Mesenchymal stem cell (in vitro differentiated cells and primary cell): ENCODE measurements around the gene SEC14L2.
A peak's percentile ranks its signal among the peaks of the same experiment; 100 is the strongest.
"Not testable (repeated sequence)": the region's sequence is repeated elsewhere in the genome, so short reads cannot be mapped to it uniquely, and the experiment has no call there.

Experiments used
- DNase-seq: peaks from one replicate; pipeline ENCODE4 v3.0.0-alpha.2; 2013
- H2AFZ ChIP-seq: one replicate; pipeline ENCODE4 v1.6.1; 2013; ENCODE audit warnings: low read depth, mild to moderate bottlenecking, control low read depth, inconsistent platforms, low read length, moderate library complexity
- H2AK5ac ChIP-seq: 2 replicates; pipeline ENCODE4 v1.6.1; 2013; ENCODE audit warnings: low read length, moderate library complexity, mild to moderate bottlenecking, inconsistent platforms; ENCODE audit not compliant: severe bottlenecking
- H2BK120ac ChIP-seq: one replicate; pipeline ENCODE4 v1.6.1; 2013; ENCODE audit warnings: low read depth, mild to moderate bottlenecking, inconsistent platforms, low read length, moderate library complexity
- H2BK12ac ChIP-seq, 2 experiments: one replicate each; pipeline ENCODE4 v1.6.1; 2013; ENCODE audit warnings: inconsistent platforms in 2 of 2, low read length in 2 of 2, mild to moderate bottlenecking in 2 of 2, moderate library complexity in 2 of 2, control low read depth in 1 of 2
- H2BK15ac ChIP-seq: one replicate; pipeline ENCODE4 v1.6.1; 2013; ENCODE audit warnings: mild to moderate bottlenecking, low read depth, inconsistent platforms; ENCODE audit not compliant: poor library complexity, severe bottlenecking
- H2BK5ac ChIP-seq: 2 replicates; pipeline ENCODE4 v1.6.1; 2013; ENCODE audit warnings: low read depth, mild to moderate bottlenecking, low read length, control low read depth, inconsistent platforms; ENCODE audit not compliant: poor library complexity, severe bottlenecking
- H3K14ac ChIP-seq, 2 experiments: one replicate each; pipeline ENCODE4 v1.6.1; 2013; ENCODE audit warnings: inconsistent platforms in 2 of 2, low read length in 2 of 2, control low read depth in 1 of 2, mild to moderate bottlenecking in 1 of 2, moderate library complexity in 1 of 2
- H3K18ac ChIP-seq, 2 experiments: one replicate each; pipeline ENCODE4 v1.6.1; 2013; ENCODE audit warnings: inconsistent platforms in 2 of 2, low read length in 2 of 2, control low read depth in 1 of 2, low read depth in 1 of 2, mild to moderate bottlenecking in 1 of 2
- H3K23ac ChIP-seq, 2 experiments: one replicate each; pipeline ENCODE4 v1.6.1; 2013; ENCODE audit warnings: inconsistent platforms in 2 of 2, low read length in 2 of 2, mild to moderate bottlenecking in 2 of 2, moderate library complexity in 2 of 2, control low read depth in 1 of 2
- H3K27ac ChIP-seq: 2 replicates; pipeline ENCODE4 v1.5.1; 2013; ENCODE audit warnings: mild to moderate bottlenecking, moderate library complexity, low read length, control low read depth, inconsistent platforms; ENCODE audit not compliant: poor library complexity, severe bottlenecking
- H3K27me3 ChIP-seq, 2 experiments: 2 replicates each; pipeline versions ENCODE4 v1.6.1 to v1.7.0; 2013; ENCODE audit warnings: low read length in 2 of 2, mild to moderate bottlenecking in 2 of 2, moderate library complexity in 2 of 2, control low read depth in 1 of 2, inconsistent platforms in 1 of 2; ENCODE audit not compliant: control insufficient read depth in 1 of 2, insufficient read depth in 1 of 2
- H3K36me3 ChIP-seq, 2 experiments: 2 replicates each; pipeline versions ENCODE4 v1.6.1 to v1.7.0; 2013; ENCODE audit warnings: low read length in 2 of 2, control low read depth in 1 of 2, inconsistent platforms in 1 of 2, low read depth in 1 of 2, mild to moderate bottlenecking in 1 of 2; ENCODE audit not compliant: insufficient read depth in 2 of 2, control insufficient read depth in 1 of 2
- H3K4ac ChIP-seq, 2 experiments: one replicate each; pipeline ENCODE4 v1.6.1; 2013; ENCODE audit warnings: inconsistent platforms in 2 of 2, low read length in 2 of 2, mild to moderate bottlenecking in 2 of 2, moderate library complexity in 2 of 2, control low read depth in 1 of 2, low read depth in 1 of 2
- H3K4me1 ChIP-seq: 2 replicates; pipeline ENCODE4 v1.6.1; 2013; ENCODE audit warnings: low read depth, low read length, control low read depth; ENCODE audit not compliant: control insufficient read depth, insufficient read depth
- H3K4me2 ChIP-seq: 2 replicates; pipeline ENCODE4 v1.6.1; 2013; ENCODE audit warnings: low read length, mild to moderate bottlenecking, inconsistent platforms; ENCODE audit not compliant: poor library complexity, severe bottlenecking
- H3K4me3 ChIP-seq, 2 experiments: 2 replicates each; pipeline versions ENCODE4 v1.5.1 to v1.7.0; 2013; ENCODE audit warnings: low read length in 2 of 2, mild to moderate bottlenecking in 2 of 2, control low read depth in 1 of 2, low read depth in 1 of 2; ENCODE audit not compliant: insufficient read depth in 1 of 2
- H3K79me1 ChIP-seq: replicated peaks from 2 replicates; pipeline ENCODE4 v1.6.1; 2013; ENCODE audit warnings: mild to moderate bottlenecking, control low read depth, low read length, inconsistent platforms; ENCODE audit not compliant: poor library complexity, severe bottlenecking
- H3K9ac ChIP-seq: 2 replicates; pipeline ENCODE4 v1.7.0; 2013; ENCODE audit warnings: mild to moderate bottlenecking, low read length, moderate library complexity
- H3K9me3 ChIP-seq: 2 replicates; pipeline ENCODE4 v1.7.0; 2013; ENCODE audit warnings: mild to moderate bottlenecking, low read length; ENCODE audit not compliant: control insufficient read depth
- H4K8ac ChIP-seq: one replicate; pipeline ENCODE4 v1.6.1; 2013; ENCODE audit warnings: inconsistent platforms, mild to moderate bottlenecking, low read length, moderate library complexity
- H4K91ac ChIP-seq: one replicate; pipeline ENCODE4 v1.6.1; 2013; ENCODE audit warnings: mild to moderate bottlenecking, low read length, inconsistent platforms
- WGBS: methylation state at CpG from one replicate; pipeline ENCODE4 v1.1.7; 2013; ENCODE audit warnings: mixed read lengths; 5-methylcytosine and 5-hydroxymethylcytosine counted together

SEC14L2 gene

GRCh38 chr22:30457981-30458380 lies 61.2 kb downstream of the SEC14L2 start:
- H2BK15ac ChIP-seq = no peak overlapping the region
- H3K36me3 ChIP-seq = no peaks in the 10 kb centered on the region
- peaks cover 7 to 8% of the 10 kb centered on the region in 2 experiments for H3K27me3 ChIP-seq
- no peak overlapping the region for H2BK5ac ChIP-seq
- no peak overlapping the region for H3K4ac ChIP-seq
- no peak overlapping the region for H3K23ac ChIP-seq
- H3K79me1 ChIP-seq = no peaks in the 10 kb centered on the region
- no peak overlapping the region for H2BK120ac ChIP-seq
- no peak for DNase-seq
- peaks cover 2% of the 10 kb centered on the region for H3K4me1 ChIP-seq
- no peak overlapping the region for H4K8ac ChIP-seq
- H2AK5ac ChIP-seq = no peak overlapping the region
- H3K4me3 ChIP-seq = no peak overlapping the region
- H3K4me2 ChIP-seq = no peak overlapping the region
- no peak overlapping the region for H3K14ac ChIP-seq
- H3K9ac ChIP-seq = peak overlapping the region; percentile 58
- H3K18ac ChIP-seq = no peak overlapping the region
- H2AFZ ChIP-seq = no peak overlapping the region
- H2BK12ac ChIP-seq = no peak overlapping the region
- H4K91ac ChIP-seq = no peak overlapping the region
- H3K27ac ChIP-seq = no peak overlapping the region
- 59% methylated on average over 8 of the region's 8 CpGs for WGBS
- H3K9me3 ChIP-seq = no peaks in the 10 kb centered on the region

DNA sequence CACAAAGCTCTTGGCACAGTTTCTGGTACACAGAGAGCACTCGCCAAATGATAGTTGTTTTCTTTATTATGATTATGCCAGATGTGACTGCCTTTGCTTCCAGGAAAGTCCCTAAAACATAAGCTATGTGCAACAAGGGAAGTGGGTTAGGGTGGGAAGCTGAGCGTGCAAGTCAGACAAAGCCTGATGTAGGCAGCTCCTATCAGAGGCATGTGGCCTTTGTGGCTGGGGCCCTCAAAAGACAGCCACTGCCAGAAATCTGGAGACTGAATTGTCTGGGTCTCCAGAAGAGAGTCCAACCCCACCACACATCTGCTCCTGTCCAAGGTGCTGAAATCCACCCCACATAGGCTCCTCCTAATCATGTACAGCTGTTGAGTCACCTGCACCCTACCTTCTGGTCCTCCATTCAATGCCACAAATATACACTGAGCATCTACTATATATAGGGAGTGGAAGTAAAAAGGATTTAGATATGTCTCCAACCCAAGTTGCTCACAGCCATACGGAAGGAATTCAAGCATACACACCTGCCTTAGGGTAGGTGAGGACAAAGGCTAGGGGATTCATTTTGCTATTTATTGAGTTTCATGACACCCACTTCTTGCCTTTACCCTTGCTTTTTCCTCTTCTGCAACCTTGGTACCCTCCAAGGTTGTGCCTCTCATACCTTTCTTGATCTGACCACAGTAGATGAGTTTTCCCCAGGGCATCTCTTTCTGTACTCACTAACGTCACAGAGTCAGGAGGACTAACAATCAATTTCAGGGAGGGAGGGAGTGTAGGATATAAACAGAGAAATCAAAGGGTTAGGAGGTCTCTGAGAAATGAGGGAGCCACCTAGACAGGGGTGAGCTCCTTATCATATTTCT lies 62.6 kb downstream of the SEC14L2 start:
- WGBS = 86% methylated on average over 4 of the region's 4 CpGs

GRCh38 chr22:30460147-30460546 lies 63.3 kb downstream of the SEC14L2 start:
- Histone ChIP-seq H3K23ac (no peak overlapping the region), H2BK5ac (no peak overlapping the region), H3K79me1 (no peaks in the 10 kb centered on the region), H2BK12ac (no peak overlapping the region), H2AK5ac (no peak overlapping the region), H3K36me3 (no peaks in the 10 kb centered on the region), H3K27me3 (peaks cover 11 to 13% of the 10 kb centered on the region in 2 experiments), H4K8ac (no peak overlapping the region), H3K4ac (no peak overlapping the region), H2AFZ (no peak overlapping the region), H3K27ac (no peak overlapping the region), H3K4me1 (peaks cover 1% of the 10 kb centered on the region), H2BK120ac (no peak overlapping the region), H3K4me2 (no peak overlapping the region), H4K91ac (no peak overlapping the region), H3K9ac (no peak overlapping the region), H2BK15ac (no peak overlapping the region), H3K18ac (no peak overlapping the region), H3K9me3 (peaks cover 7% of the 10 kb centered on the region), H3K4me3 (no peak overlapping the region), H3K14ac (no peak overlapping the region)
- no peak for DNase-seq
- WGBS = 79% methylated on average over 4 of the region's 4 CpGs

More for the DNA sequence above, 62.6 kb downstream of the SEC14L2 start:
- Histone ChIP-seq H2AK5ac (no peak overlapping the region), H3K27me3 (peaks cover 7 to 8% of the 10 kb centered on the region in 2 experiments), H2AFZ (no peak overlapping the region), H4K8ac (no peak overlapping the region), H3K4me2 (no peak overlapping the region), H3K4ac (no peak overlapping the region), H3K36me3 (no peaks in the 10 kb centered on the region), H2BK120ac (no peak overlapping the region), H2BK5ac (no peak overlapping the region), H3K9me3 (no peaks in the 10 kb centered on the region), H3K79me1 (no peaks in the 10 kb centered on the region), H3K18ac (no peak overlapping the region), H3K4me1 (peaks cover 1% of the 10 kb centered on the region), H3K9ac (no peak overlapping the region), H4K91ac (no peak overlapping the region), H3K27ac (no peak overlapping the region), H2BK15ac (no peak overlapping the region), H2BK12ac (no peak overlapping the region), H3K23ac (no peak overlapping the region), H3K14ac (no peak overlapping the region), H3K4me3 (no peak overlapping the region)
- peak; percentile 32 for DNase-seq

DNA sequence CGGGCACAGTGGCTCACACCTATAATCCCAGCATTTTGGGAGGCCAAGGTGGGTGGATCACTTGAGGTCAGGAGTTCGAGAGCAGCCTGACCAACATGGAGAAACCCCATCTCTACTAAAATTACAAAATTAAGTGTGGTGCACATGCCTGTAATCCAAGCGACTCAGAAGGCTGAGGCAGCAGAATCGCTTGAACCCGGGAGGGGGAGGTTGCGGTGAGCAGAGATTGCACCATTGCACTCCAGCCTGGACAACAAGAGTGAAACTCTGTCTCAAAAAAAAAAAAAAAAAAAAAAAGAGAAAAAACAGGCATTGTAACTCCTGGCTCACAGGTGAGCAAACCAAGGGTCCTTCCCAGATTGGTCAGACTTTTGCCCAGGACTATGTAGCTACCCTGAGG lies 63.7 kb downstream of the SEC14L2 start:
- H3K4me2 ChIP-seq, H4K91ac ChIP-seq, H2BK12ac ChIP-seq, DNase-seq, H3K14ac ChIP-seq, H3K18ac ChIP-seq, H3K27ac ChIP-seq, H2BK120ac ChIP-seq, H2BK15ac ChIP-seq, H3K9me3 ChIP-seq, H3K36me3 ChIP-seq, H3K4me3 ChIP-seq, H3K23ac ChIP-seq, H3K4ac ChIP-seq, H2BK5ac ChIP-seq, H4K8ac ChIP-seq, H3K79me1 ChIP-seq, H3K4me1 ChIP-seq, H2AFZ ChIP-seq, H2AK5ac ChIP-seq, H3K9ac ChIP-seq: not testable (repeated sequence)
- WGBS = 93% methylated on average over 5 of the region's 6 CpGs
- peaks cover 13 to 17% of the 10 kb centered on the region in 2 experiments for H3K27me3 ChIP-seq
